Stomach (tissue), 4 donors: ENCODE measurements around the gene EHMT1.

ENCODE experiments used
- EP300 ChIP-seq: sonication (generic); formaldehyde crosslinking; IDR thresholded peaks from one replicate; pipeline ENCODE4 v1.6.1; 2017; ENCODE audit warnings: antibody characterized with exemption
- POLR2A ChIP-seq, 4 donors: fragments of 450-650 bp; IDR thresholded peaks; one replicate each; pipeline ENCODE4 v1.6.1; 2016; ENCODE audit warnings: antibody characterized with exemption in 4 of 4, control low read depth in 2 of 4, mild to moderate bottlenecking in 1 of 4, moderate library complexity in 1 of 4
- POLR2AphosphoS5 ChIP-seq, 3 donors: sonication (generic); formaldehyde crosslinking; IDR thresholded peaks; one replicate each; pipeline ENCODE4 v1.6.1; 2016; ENCODE audit warnings: antibody characterized with exemption in 3 of 3
- TF ChIP-seq, protein P1 (sequence below), 7 experiments: fragments of 450-650 bp in 4 of 7; fragments of 200-600 bp in 3 of 7; sonication (generic) in 3 of 7; IDR thresholded peaks; one replicate each; pipeline ENCODE4 v1.5.1; 2016 to 2019; ENCODE audit warnings: antibody characterized with exemption in 7 of 7, control low read depth in 2 of 7, mild to moderate bottlenecking in 1 of 7

DNA sequence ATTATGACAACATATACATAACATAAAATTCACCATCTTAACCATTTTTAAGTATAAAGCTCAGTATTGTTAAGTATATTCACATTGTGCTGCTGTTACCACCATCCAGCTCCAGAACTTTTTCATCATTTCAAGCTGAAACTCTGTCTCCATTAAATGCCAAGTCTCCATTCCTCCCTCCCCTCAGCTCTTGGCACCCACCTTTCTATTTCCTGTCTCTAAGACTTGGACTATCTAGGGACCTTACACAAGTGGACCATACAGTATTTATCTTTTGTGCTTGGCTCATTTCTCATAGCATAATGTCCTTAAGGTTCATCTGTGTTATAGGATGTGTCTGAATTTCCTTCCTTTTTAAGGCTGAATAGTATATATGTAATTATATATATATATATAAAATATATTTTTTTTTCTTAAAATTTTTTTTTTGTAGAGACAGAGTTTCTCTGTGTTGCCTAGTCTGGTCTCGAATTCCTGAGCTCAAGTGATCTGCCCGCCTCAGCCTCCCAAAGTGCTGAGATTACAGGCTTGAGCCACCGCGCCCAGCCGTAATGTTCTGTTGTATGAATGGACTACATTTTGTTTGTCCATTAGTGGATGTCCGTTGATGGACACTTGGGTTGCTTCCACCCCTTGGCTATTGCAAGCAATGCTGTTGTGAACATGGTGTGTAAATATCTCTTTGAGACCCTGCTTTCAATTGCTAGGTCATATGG is 72.3 kb downstream of the EHMT1 start:
- TF ChIP-seq, protein P1, sequence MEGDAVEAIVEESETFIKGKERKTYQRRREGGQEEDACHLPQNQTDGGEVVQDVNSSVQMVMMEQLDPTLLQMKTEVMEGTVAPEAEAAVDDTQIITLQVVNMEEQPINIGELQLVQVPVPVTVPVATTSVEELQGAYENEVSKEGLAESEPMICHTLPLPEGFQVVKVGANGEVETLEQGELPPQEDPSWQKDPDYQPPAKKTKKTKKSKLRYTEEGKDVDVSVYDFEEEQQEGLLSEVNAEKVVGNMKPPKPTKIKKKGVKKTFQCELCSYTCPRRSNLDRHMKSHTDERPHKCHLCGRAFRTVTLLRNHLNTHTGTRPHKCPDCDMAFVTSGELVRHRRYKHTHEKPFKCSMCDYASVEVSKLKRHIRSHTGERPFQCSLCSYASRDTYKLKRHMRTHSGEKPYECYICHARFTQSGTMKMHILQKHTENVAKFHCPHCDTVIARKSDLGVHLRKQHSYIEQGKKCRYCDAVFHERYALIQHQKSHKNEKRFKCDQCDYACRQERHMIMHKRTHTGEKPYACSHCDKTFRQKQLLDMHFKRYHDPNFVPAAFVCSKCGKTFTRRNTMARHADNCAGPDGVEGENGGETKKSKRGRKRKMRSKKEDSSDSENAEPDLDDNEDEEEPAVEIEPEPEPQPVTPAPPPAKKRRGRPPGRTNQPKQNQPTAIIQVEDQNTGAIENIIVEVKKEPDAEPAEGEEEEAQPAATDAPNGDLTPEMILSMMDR (IDR thresholded peaks at IDR 0.05) = no peak
- no peak for TF ChIP-seq EP300
- no peak for TF ChIP-seq POLR2AphosphoS5 (IDR thresholded peaks at IDR 0.05)
- no peak for TF ChIP-seq POLR2A (IDR thresholded peaks at IDR 0.05)
